Smooth muscle cell (in vitro differentiated cells): Measurements from ENCODE around the gene CCNB1. TPM values are rescaled to one million over a fixed set of nuclear protein-coding genes. Genes with fewer than 3 reads are reported as not detected.
"Not testable (repeated sequence)": the region's sequence is repeated elsewhere in the genome, so short reads cannot be mapped to it uniquely, and the experiment has no call there.

Source experiments
- DNase-seq: peaks from one replicate; lab custom pipeline; 2025; ENCODE audit not compliant: unreplicated experiment; lab: John Stamatoyannopoulos, UW
- H2AFZ ChIP-seq: fragments of 200-600 bp; sonication (generic); 2 replicates; pipeline ENCODE4 v1.6.0; 2016; ENCODE audit warnings: antibody characterized with exemption, low read depth, mild to moderate bottlenecking
- H3F3A ChIP-seq: fragments of 200-600 bp; sonication (generic); 2 replicates; pipeline ENCODE4 v1.6.0; 2017; ENCODE audit warnings: antibody characterized with exemption, low read depth
- H3K27ac ChIP-seq: fragments of 200-600 bp; sonication (generic); 2 replicates; pipeline ENCODE4 v1.5.1; 2016; ENCODE audit warnings: low read depth, mild to moderate bottlenecking
- H3K27me3 ChIP-seq: fragments of 200-600 bp; sonication (generic); 2 replicates; pipeline ENCODE4 v1.6.1; 2016; ENCODE audit warnings: low read depth, mild to moderate bottlenecking
- H3K36me3 ChIP-seq: fragments of 200-600 bp; sonication (generic); 2 replicates; pipeline ENCODE4 v1.5.1; 2016; ENCODE audit warnings: low read depth
- H3K4me1 ChIP-seq: fragments of 200-600 bp; sonication (generic); 2 replicates; pipeline ENCODE4 v1.5.1; 2016; ENCODE audit warnings: low read depth
- H3K4me2 ChIP-seq: fragments of 200-600 bp; sonication (generic); 2 replicates; pipeline ENCODE4 v1.6.0; 2016; ENCODE audit warnings: mild to moderate bottlenecking
- H3K4me3 ChIP-seq: fragments of 200-600 bp; sonication (generic); 2 replicates; pipeline ENCODE4 v1.5.1; 2016; ENCODE audit warnings: mild to moderate bottlenecking
- H3K79me2 ChIP-seq: fragments of 200-600 bp; sonication (generic); 2 replicates; pipeline ENCODE4 v1.6.0; 2016; ENCODE audit warnings: low read depth, mild to moderate bottlenecking
- H3K9ac ChIP-seq: fragments of 200-600 bp; sonication (generic); 2 replicates; pipeline ENCODE4 v1.6.0; 2016; ENCODE audit warnings: low read depth
- H3K9me3 ChIP-seq: fragments of 200-600 bp; sonication (generic); replicated peaks from 2 replicates; pipeline ENCODE4 v1.5.1; 2016; ENCODE audit warnings: low read depth
- H4K20me1 ChIP-seq: fragments of 200-600 bp; sonication (generic); 2 replicates; pipeline ENCODE4 v1.6.0; 2016; ENCODE audit warnings: low read depth
- CTCF ChIP-seq: fragments of 200-600 bp; sonication (generic); IDR thresholded peaks from 2 replicates; pipeline ENCODE4 v1.5.1; 2017; ENCODE audit warnings: borderline replicate concordance, mild to moderate bottlenecking, antibody characterized with exemption; ENCODE audit not compliant: insufficient read depth, poor library complexity, severe bottlenecking
- WGBS: methylation state at CpG from one replicate; pipeline ENCODE4 v1.1.7; 2016; ENCODE audit warnings: low lambda C conversion rate; 5-methylcytosine and 5-hydroxymethylcytosine counted together
- polyA plus RNA-seq: library from polyadenylated mRNA; unstranded; fragments of >200 nt; fragmentation: Nextera tagmentation; extraction: Ambion mirVana; gene quantifications from 2 replicates; pipeline ENCODE4 v1.2.1, GENCODE V29; 2016
- total RNA-seq: library from RNA; depleted of rRNA; stranded (reverse); fragments of >200 nt; gene quantifications from 2 replicates; pipeline ENCODE4 v1.2.3, GENCODE V29; 2014

CCNB1 gene
- total and polyA plus RNA-seq, 2 experiments from 2014 or later = 28.5 to 36.8 TPM

GRCh38 chr5:69134126-69134525 lies 32.8 kb upstream of the CCNB1 start:
- Histone ChIP-seq H3K9me3 (no peaks in the 10 kb centered on the region), H3K4me1 (no peaks in the 10 kb centered on the region), H3K27me3 (no peaks in the 10 kb centered on the region), H4K20me1 (no peaks in the 10 kb centered on the region), H3K79me2 (no peaks in the 10 kb centered on the region), H3F3A (no peaks in the 10 kb centered on the region), H3K4me2 (no peak overlapping the region), H3K9ac (no peak overlapping the region), H3K27ac (no peak overlapping the region), H2AFZ (no peak overlapping the region), H3K36me3 (peaks cover 10% of the 10 kb centered on the region), H3K4me3 (no peak overlapping the region)
- TF ChIP-seq CTCF = no peak
- 89% methylated on average over 7 of the region's 7 CpGs for WGBS
- no peak for DNase-seq

GRCh38 chr5:69136293-69136692 lies 30.7 kb upstream of the CCNB1 start:
- Histone ChIP-seq H3K4me3 (no peak overlapping the region), H3K36me3 (no peaks in the 10 kb centered on the region), H3K27ac (no peak overlapping the region), H4K20me1 (no peaks in the 10 kb centered on the region), H3K9ac (no peak overlapping the region), H3F3A (no peaks in the 10 kb centered on the region), H3K4me1 (no peaks in the 10 kb centered on the region), H3K79me2 (no peaks in the 10 kb centered on the region), H3K9me3 (peaks cover 4% of the 10 kb centered on the region), H3K27me3 (no peaks in the 10 kb centered on the region), H2AFZ (no peak overlapping the region), H3K4me2 (no peak overlapping the region)
- WGBS = 77% methylated on average over 3 of the region's 3 CpGs
- no peak for DNase-seq
- TF ChIP-seq CTCF = no peak

GRCh38 chr5:69137208-69137607 lies 29.7 kb upstream of the CCNB1 start:
- 97% methylated on average over 1 of the region's 1 CpG for WGBS
- not testable (repeated sequence) for H3K36me3 ChIP-seq, H3K4me1 ChIP-seq, H3K79me2 ChIP-seq, H3K27ac ChIP-seq, DNase-seq, H3K4me2 ChIP-seq, H3K4me3 ChIP-seq, H4K20me1 ChIP-seq, H3K9me3 ChIP-seq, H3F3A ChIP-seq, H3K9ac ChIP-seq, H3K27me3 ChIP-seq, H2AFZ ChIP-seq

GRCh38 chr5:69137807-69138206 lies 29.1 kb upstream of the CCNB1 start:
- DNase-seq = no peak

More at GRCh38 chr5:69137807-69138206, 29.1 kb upstream of the CCNB1 start:
- H3K4me2 ChIP-seq = no peak overlapping the region
- 99% methylated on average over 5 of the region's 5 CpGs for WGBS
- no peak overlapping the region for H3K4me3 ChIP-seq
- no peaks in the 10 kb centered on the region for H3K36me3 ChIP-seq
- no peak overlapping the region for H3K9ac ChIP-seq
- no peaks in the 10 kb centered on the region for H4K20me1 ChIP-seq
- H3K79me2 ChIP-seq = no peaks in the 10 kb centered on the region
- no peaks in the 10 kb centered on the region for H3F3A ChIP-seq
- H2AFZ ChIP-seq = no peak overlapping the region
- TF ChIP-seq CTCF = no peak
- no peak overlapping the region for H3K27ac ChIP-seq
- no peaks in the 10 kb centered on the region for H3K4me1 ChIP-seq
- no peaks in the 10 kb centered on the region for H3K27me3 ChIP-seq
- H3K9me3 ChIP-seq = peaks cover 4% of the 10 kb centered on the region
